Stimulated activated naive CD8-positive, alpha-beta T cell treated with anti-CD3 and anti-CD28 coated beads, Interleukin-15, amount 100 ng/mL, for 72 hours (primary cell): ENCODE data around the gene SEC16A.
"Not testable (repeated sequence)": the region's sequence is repeated elsewhere in the genome, so short reads cannot be mapped to it uniquely, and the experiment has no call there.

ENCODE experiments used
- ATAC-seq: fragments of 150-1000 bp; cut with Tn5 transposase; 2 replicates; pipeline ENCODE4 v1.10.0; 2021; ENCODE audit warnings: mild to moderate bottlenecking, moderate library complexity
- DNase-seq, 2 donors: peaks; one replicate each; pipeline ENCODE4 v3.0.0; 2021 to 2022
- H3K27ac Mint-ChIP-seq, 2 donors: one replicate each; pipeline ENCODE4 v1.8.0; 2022; ENCODE audit warnings: mild to moderate bottlenecking in 2 of 2, mixed read lengths in 2 of 2, moderate library complexity in 2 of 2
- H3K27me3 Mint-ChIP-seq: one replicate; pipeline ENCODE4 v1.8.0; 2022; ENCODE audit warnings: mixed read lengths
- H3K4me1 Mint-ChIP-seq: one replicate; pipeline ENCODE4 v1.8.0; 2022; ENCODE audit warnings: mild to moderate bottlenecking, mixed read lengths
- H3K4me3 Mint-ChIP-seq, 2 donors: one replicate each; pipeline ENCODE4 v1.8.0; 2022; ENCODE audit warnings: mild to moderate bottlenecking in 2 of 2, mixed read lengths in 2 of 2, moderate library complexity in 1 of 2
- H3K9me3 Mint-ChIP-seq, 2 donors: one replicate each; pipeline ENCODE4 v1.8.0; 2022; ENCODE audit warnings: mixed read lengths in 2 of 2

The SEC16A gene

GRCh38 chr9:136422876-136423275 lies 60.0 kb downstream of the SEC16A start:
- H3K4me3 Mint-ChIP-seq, result no peak overlapping the region
- H3K9me3 Mint-ChIP-seq, result no peaks in the 10 kb centered on the region
- H3K4me1 Mint-ChIP-seq, result peaks cover 6% of the 10 kb centered on the region
- no peak for ATAC-seq
- no peak for DNase-seq
- no peak overlapping the region for H3K27ac Mint-ChIP-seq
- no peaks in the 10 kb centered on the region for H3K27me3 Mint-ChIP-seq

- ATAC-seq (no peak), DNase-seq (no peak)
- Mint-ChIP-seq H3K27ac (no peak overlapping the region), H3K4me1 (peaks cover 6% of the 10 kb centered on the region), H3K9me3 (no peaks in the 10 kb centered on the region), H3K4me3 (no peak overlapping the region), H3K27me3 (no peaks in the 10 kb centered on the region)
These were observed 61.0 kb downstream of the SEC16A start for GRCh38 chr9:136421791-136422190.

GRCh38 chr9:136419092-136419420 lies 63.8 kb downstream of the SEC16A start:
- no peaks in the 10 kb centered on the region for H3K27me3 Mint-ChIP-seq
- H3K9me3 Mint-ChIP-seq, result no peaks in the 10 kb centered on the region
- ATAC-seq (no peak), DNase-seq (no peak)
- H3K27ac Mint-ChIP-seq, result no peak overlapping the region
- H3K4me3 Mint-ChIP-seq, result no peak overlapping the region
- no peaks in the 10 kb centered on the region for H3K4me1 Mint-ChIP-seq

GRCh38 chr9:136418182-136419091 lies 64.4 kb downstream of the SEC16A start:
- Mint-ChIP-seq H3K4me3 (no peak overlapping the region), H3K9me3 (no peaks in the 10 kb centered on the region), H3K4me1 (no peaks in the 10 kb centered on the region), H3K27me3 (no peaks in the 10 kb centered on the region), H3K27ac (no peak overlapping the region)
- DNase-seq (no peak), ATAC-seq (no peak)

GRCh38 chr9:136416914-136417313 lies 65.9 kb downstream of the SEC16A start:
- Mint-ChIP-seq H3K9me3 (no peaks in the 10 kb centered on the region), H3K27me3 (no peaks in the 10 kb centered on the region), H3K27ac (peak overlapping the region; percentile 12 to 41), H3K4me3 (no peak overlapping the region), H3K4me1 (peaks cover 8% of the 10 kb centered on the region)
- ATAC-seq (no peak), DNase-seq (no peak)

- Mint-ChIP-seq H3K4me1 (peaks cover 13% of the 10 kb centered on the region), H3K4me3 (no peak overlapping the region), H3K27me3 (no peaks in the 10 kb centered on the region), H3K27ac (peak overlapping the region in 1 of 2 donors; percentile 12), H3K9me3 (no peaks in the 10 kb centered on the region)
- ATAC-seq (no peak), DNase-seq (no peak)
These were observed 66.4 kb downstream of the SEC16A start for GRCh38 chr9:136416427-136416826.

GRCh38 chr9:136412962-136413361 lies 69.9 kb downstream of the SEC16A start:
- H3K27me3 Mint-ChIP-seq, result no peaks in the 10 kb centered on the region
- ATAC-seq (no peak), DNase-seq (no peak)
- H3K4me3 Mint-ChIP-seq, result no peak overlapping the region
- peaks cover 41% of the 10 kb centered on the region for H3K4me1 Mint-ChIP-seq
- H3K9me3 Mint-ChIP-seq, result no peaks in the 10 kb centered on the region
- H3K27ac Mint-ChIP-seq, result no peak overlapping the region

GRCh38 chr9:136411378-136411777 lies 71.5 kb downstream of the SEC16A start:
- H3K4me3 Mint-ChIP-seq, result peak overlapping the region; percentile 88 to 92
- H3K9me3 Mint-ChIP-seq, result no peaks in the 10 kb centered on the region
- peaks cover 54% of the 10 kb centered on the region for H3K4me1 Mint-ChIP-seq
- H3K27ac Mint-ChIP-seq, result peak overlapping the region; percentile 87 to 97
- ATAC-seq, result no peak
- no peaks in the 10 kb centered on the region for H3K27me3 Mint-ChIP-seq
- DNase-seq, result no peak

GRCh38 chr9:136410500-136411287 lies 72.1 kb downstream of the SEC16A start, which contains the start of the genes ENTR1 and PMPCA:
ENTR1 (minus strand) TSS chr9:136410614; CDS start chr9:136410397, 217 bp downstream.
PMPCA (plus strand) TSS chr9:136410658; CDS start chr9:136410669, 11 bp downstream.
- H3K27me3 Mint-ChIP-seq, result no peaks in the 10 kb centered on the region
- peak within 1 kb of the TSS; percentile 95 to 96 for H3K4me3 Mint-ChIP-seq
- peaks cover 59% of the 10 kb centered on the region for H3K4me1 Mint-ChIP-seq
- H3K9me3 Mint-ChIP-seq, result no peaks in the 10 kb centered on the region
- ATAC-seq (peak; percentile 91), DNase-seq (peak; percentile 93 to 95)
- peak within 1 kb of the TSS; percentile 91 to 97 for H3K27ac Mint-ChIP-seq

- H3K27me3 Mint-ChIP-seq, result no peaks in the 10 kb centered on the region
- H3K9me3 Mint-ChIP-seq, result no peaks in the 10 kb centered on the region
- ATAC-seq, result peak; percentile 56
- peaks cover 68% of the 10 kb centered on the region for H3K4me1 Mint-ChIP-seq
- peak; percentile 45 for DNase-seq
- H3K4me3 Mint-ChIP-seq, result peak overlapping the region; percentile 95 to 96
- H3K27ac Mint-ChIP-seq, result peak overlapping the region; percentile 91 to 93
These were observed 73.0 kb downstream of the SEC16A start for GRCh38 chr9:136409557-136410455.

- H3K9me3 Mint-ChIP-seq, result no peaks in the 10 kb centered on the region
- no peak for ATAC-seq
- no peaks in the 10 kb centered on the region for H3K27me3 Mint-ChIP-seq
- no peak for DNase-seq
- no peak overlapping the region for H3K27ac Mint-ChIP-seq
- peak overlapping the region in 1 of 2 donors; percentile 5 for H3K4me3 Mint-ChIP-seq
- H3K4me1 Mint-ChIP-seq, result peaks cover 82% of the 10 kb centered on the region
These were observed 74.9 kb downstream of the SEC16A start for GRCh38 chr9:136407911-136408310.

- H3K4me3 Mint-ChIP-seq, DNase-seq, H3K27ac Mint-ChIP-seq, H3K27me3 Mint-ChIP-seq, ATAC-seq, H3K9me3 Mint-ChIP-seq: not testable (repeated sequence)
- peaks cover 87% of the 10 kb centered on the region for H3K4me1 Mint-ChIP-seq
These were observed 75.8 kb downstream of the SEC16A start for GRCh38 chr9:136407061-136407460.

GRCh38 chr9:136405904-136406303 lies 76.9 kb downstream of the SEC16A start:
- not testable (repeated sequence) for H3K4me3 Mint-ChIP-seq, H3K9me3 Mint-ChIP-seq
- peaks cover 87% of the 10 kb centered on the region for H3K4me1 Mint-ChIP-seq

GRCh38 chr9:136405481-136405880 lies 77.4 kb downstream of the SEC16A start:
- Mint-ChIP-seq H3K9me3 (no peaks in the 10 kb centered on the region), H3K4me3 (peak overlapping the region in 1 of 2 donors; percentile 75), H3K27ac (peak overlapping the region in 1 of 2 donors; percentile 42), H3K27me3 (no peaks in the 10 kb centered on the region), H3K4me1 (peaks cover 90% of the 10 kb centered on the region)
- DNase-seq (no peak), ATAC-seq (no peak)

More at GRCh38 chr9:136405904-136406303, 76.9 kb downstream of the SEC16A start:
- ATAC-seq, H3K27me3 Mint-ChIP-seq, H3K27ac Mint-ChIP-seq, DNase-seq: not testable (repeated sequence)

GRCh38 chr9:136404801-136405136 lies 78.1 kb downstream of the SEC16A start:
- H3K9me3 Mint-ChIP-seq, result no peaks in the 10 kb centered on the region
- H3K4me1 Mint-ChIP-seq, result peaks cover 89% of the 10 kb centered on the region
- no peak for ATAC-seq
- peak overlapping the region; percentile 71 to 75 for H3K4me3 Mint-ChIP-seq
- H3K27ac Mint-ChIP-seq, result no peak overlapping the region
- H3K27me3 Mint-ChIP-seq, result no peaks in the 10 kb centered on the region
- DNase-seq, result no peak
